PFSK-1 (cell line): ENCODE measurements around the gene SPDYE4.

Source experiments
- TAF1 ChIP-seq: IDR thresholded peaks from 2 replicates; pipeline ENCODE4 v1.6.1; 2012; ENCODE audit warnings: low read length, control low read depth, borderline replicate concordance; ENCODE audit not compliant: insufficient read depth
- TF ChIP-seq, protein P1 (sequence below), 2 experiments: IDR thresholded peaks; 2 replicates each; pipeline versions ENCODE4 v1.6.1 to v1.8.0; 2011 to 2012; ENCODE audit warnings: low read depth in 2 of 2, low read length in 2 of 2, control low read depth in 1 of 2, inconsistent platforms in 1 of 2, mild to moderate bottlenecking in 1 of 2, moderate library complexity in 1 of 2; ENCODE audit not compliant: insufficient read depth in 1 of 2

DNA sequence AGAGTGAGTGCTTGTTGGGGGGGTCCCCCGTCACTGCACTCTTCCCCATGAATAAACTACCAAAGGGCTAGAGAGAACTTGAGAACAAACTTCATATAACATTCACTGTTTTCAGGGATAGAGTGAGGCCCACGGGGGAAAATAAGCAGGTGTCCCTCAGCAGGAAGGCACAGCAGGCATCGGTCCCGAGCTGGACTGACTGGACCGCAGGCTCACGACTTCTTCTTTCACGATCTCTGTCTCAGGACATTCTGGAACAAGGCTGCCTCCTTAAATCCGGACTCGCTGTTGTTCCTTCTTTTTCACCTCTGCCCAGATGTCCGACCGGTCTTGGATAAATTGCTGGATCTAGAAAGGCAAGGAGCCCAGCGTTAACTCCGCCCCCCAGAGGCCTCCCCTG lies 28.5 kb downstream of the SPDYE4 start:
- TF ChIP-seq, protein P1, sequence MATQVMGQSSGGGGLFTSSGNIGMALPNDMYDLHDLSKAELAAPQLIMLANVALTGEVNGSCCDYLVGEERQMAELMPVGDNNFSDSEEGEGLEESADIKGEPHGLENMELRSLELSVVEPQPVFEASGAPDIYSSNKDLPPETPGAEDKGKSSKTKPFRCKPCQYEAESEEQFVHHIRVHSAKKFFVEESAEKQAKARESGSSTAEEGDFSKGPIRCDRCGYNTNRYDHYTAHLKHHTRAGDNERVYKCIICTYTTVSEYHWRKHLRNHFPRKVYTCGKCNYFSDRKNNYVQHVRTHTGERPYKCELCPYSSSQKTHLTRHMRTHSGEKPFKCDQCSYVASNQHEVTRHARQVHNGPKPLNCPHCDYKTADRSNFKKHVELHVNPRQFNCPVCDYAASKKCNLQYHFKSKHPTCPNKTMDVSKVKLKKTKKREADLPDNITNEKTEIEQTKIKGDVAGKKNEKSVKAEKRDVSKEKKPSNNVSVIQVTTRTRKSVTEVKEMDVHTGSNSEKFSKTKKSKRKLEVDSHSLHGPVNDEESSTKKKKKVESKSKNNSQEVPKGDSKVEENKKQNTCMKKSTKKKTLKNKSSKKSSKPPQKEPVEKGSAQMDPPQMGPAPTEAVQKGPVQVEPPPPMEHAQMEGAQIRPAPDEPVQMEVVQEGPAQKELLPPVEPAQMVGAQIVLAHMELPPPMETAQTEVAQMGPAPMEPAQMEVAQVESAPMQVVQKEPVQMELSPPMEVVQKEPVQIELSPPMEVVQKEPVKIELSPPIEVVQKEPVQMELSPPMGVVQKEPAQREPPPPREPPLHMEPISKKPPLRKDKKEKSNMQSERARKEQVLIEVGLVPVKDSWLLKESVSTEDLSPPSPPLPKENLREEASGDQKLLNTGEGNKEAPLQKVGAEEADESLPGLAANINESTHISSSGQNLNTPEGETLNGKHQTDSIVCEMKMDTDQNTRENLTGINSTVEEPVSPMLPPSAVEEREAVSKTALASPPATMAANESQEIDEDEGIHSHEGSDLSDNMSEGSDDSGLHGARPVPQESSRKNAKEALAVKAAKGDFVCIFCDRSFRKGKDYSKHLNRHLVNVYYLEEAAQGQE (IDR thresholded peaks at IDR 0.05; ENCODE audit: insufficient read depth in 1 of 2, low read depth in 2 of 2, low read length in 2 of 2), result no peak
- TF ChIP-seq TAF1, result no peak
